Lung (tissue), 12 donors: Measurements from ENCODE around the gene PTPRG. TPM values are rescaled to one million over a fixed set of nuclear protein-coding genes. Genes with fewer than 3 reads are reported as not detected.

ENCODE experiments used
- ATAC-seq: fragments of 200-7000 bp; cut with Tn5 transposase; one replicate; pipeline ENCODE4 v1.9.1; 2020; ENCODE audit warnings: moderate number of reproducible peaks; ENCODE audit not compliant: insufficient read depth, low FRiP score
- DNase-seq, 3 donors: peaks; one replicate each; pipeline ENCODE4 v3.0.0-alpha.2; 2013 to 2017
- H3K27ac ChIP-seq, 2 donors: one replicate each; pipeline ENCODE4 v1.5.1; 2013; ENCODE audit warnings: mild to moderate bottlenecking in 2 of 2, moderate library complexity in 2 of 2, control low read depth in 1 of 2, inconsistent platforms in 1 of 2, low read depth in 1 of 2, low read length in 1 of 2
- H3K27me3 ChIP-seq, 3 donors: one replicate each; pipeline ENCODE4 v1.5.1; 2013; ENCODE audit warnings: low read length in 2 of 3; ENCODE audit not compliant: control insufficient read depth in 3 of 3, insufficient read depth in 3 of 3
- H3K36me3 ChIP-seq, 4 donors: one replicate each; pipeline ENCODE4 v1.5.1; 2013; ENCODE audit warnings: low read length in 4 of 4, mild to moderate bottlenecking in 1 of 4, moderate library complexity in 1 of 4; ENCODE audit not compliant: control insufficient read depth in 4 of 4, insufficient read depth in 4 of 4
- H3K4me1 ChIP-seq, 5 donors: one replicate each; pipeline ENCODE4 v1.5.1; 2013; ENCODE audit warnings: low read length in 5 of 5, mild to moderate bottlenecking in 2 of 5, moderate library complexity in 1 of 5; ENCODE audit not compliant: control insufficient read depth in 5 of 5, insufficient read depth in 5 of 5
- H3K4me3 ChIP-seq: one replicate; pipeline ENCODE4 v1.5.1; 2013; ENCODE audit warnings: mild to moderate bottlenecking, control low read depth, moderate library complexity
- H3K9ac ChIP-seq, 2 donors: one replicate each; pipeline ENCODE4 v1.5.1; 2013; ENCODE audit warnings: low read length in 2 of 2, control low read depth in 1 of 2; ENCODE audit not compliant: insufficient read depth in 1 of 2
- H3K9me3 ChIP-seq, 4 donors: one replicate each; pipeline ENCODE4 v1.5.1; 2013; ENCODE audit warnings: low read length in 3 of 4, mild to moderate bottlenecking in 1 of 4, moderate library complexity in 1 of 4; ENCODE audit not compliant: control insufficient read depth in 4 of 4, insufficient read depth in 3 of 4
- CTCF ChIP-seq: IDR thresholded peaks from 2 replicates; pipeline ENCODE4 v1.5.1; 2012; ENCODE audit warnings: mild to moderate bottlenecking; ENCODE audit errors: control extremely low read depth, extremely low read depth
- WGBS, 2 donors: extraction: QIAGEN DNeasy Blood & Tissue Kit; methylation state at CpG; one replicate each; pipeline ENCODE4 v1.1.7; 2013; 5-methylcytosine and 5-hydroxymethylcytosine counted together
- polyA plus RNA-seq, 2 donors: library from polyadenylated mRNA; stranded (reverse); fragments of 200-250 nt; gene quantifications; one replicate each; pipeline ENCODE4 v1.2.1, GENCODE V29; 2013
- total RNA-seq, 2 donors: library from RNA; depleted of rRNA in 1 of 2; stranded (reverse); fragments of >200 nt in 1 of 2; gene quantifications; one replicate each; pipeline ENCODE4 v1.2.1, GENCODE V29; 2014 to 2021
- donor health status: control.
- donor health status: control.
- donor health status: Bipolar disorder and iron deficiency.
- donor health status: healthy.
- donor health status: DM: yes; HTN: yes; CAD: no.

The PTPRG gene
- total and polyA plus RNA-seq, 4 donors = 8.5 to 131 (median 75.9) TPM

- Histone ChIP-seq H3K27me3 (no peaks in the 10 kb centered on the region), H3K36me3 (peaks cover 0 to 2% (median 0%) of the 10 kb centered on the region in 4 donors), H3K4me1 (peaks cover 0 to 23% (median 0%) of the 10 kb centered on the region in 5 donors), H3K9ac (no peak overlapping the region), H3K4me3 (no peak overlapping the region), H3K27ac (peak overlapping the region in 1 of 2 donors; percentile 33), H3K9me3 (no peaks in the 10 kb centered on the region)
- ATAC-seq (no peak), DNase-seq (no peak)
- 92% methylated on average over 5 of the region's 5 CpGs for WGBS, 2 donors
- TF ChIP-seq CTCF = no peak
Measured at GRCh38 chr3:62094461-62094860, 533.1 kb downstream of the PTPRG start.

- H3K9ac ChIP-seq = no peak overlapping the region
- 93 to 94% methylated on average over 7 of the region's 7 CpGs for WGBS, 2 donors
- DNase-seq (no peak), ATAC-seq (no peak)
- H3K4me1 ChIP-seq = peaks cover 0 to 22% (median 2%) of the 10 kb centered on the region in 5 donors
- H3K27ac ChIP-seq = no peak overlapping the region
- H3K4me3 ChIP-seq = no peak overlapping the region
- H3K9me3 ChIP-seq = no peaks in the 10 kb centered on the region
- H3K27me3 ChIP-seq = no peaks in the 10 kb centered on the region
- no peak for TF ChIP-seq CTCF
- peaks cover 0 to 2% (median 0%) of the 10 kb centered on the region in 4 donors for H3K36me3 ChIP-seq
Measured at GRCh38 chr3:62095080-62095479, 533.7 kb downstream of the PTPRG start.

- Histone ChIP-seq H3K9ac (no peak overlapping the region), H3K4me1 (peaks cover 0 to 19% (median 4%) of the 10 kb centered on the region in 5 donors), H3K27ac (peak overlapping the region in 1 of 2 donors; percentile 92), H3K4me3 (no peak overlapping the region), H3K27me3 (no peaks in the 10 kb centered on the region), H3K36me3 (peaks cover 0 to 2% (median 0%) of the 10 kb centered on the region in 4 donors), H3K9me3 (no peaks in the 10 kb centered on the region)
- WGBS, 2 donors = 82 to 94% methylated on average over 2 of the region's 2 CpGs
- ATAC-seq (no peak), DNase-seq (no peak)
- TF ChIP-seq CTCF = no peak
Measured at GRCh38 chr3:62095756-62096155, 534.4 kb downstream of the PTPRG start.

- H3K4me1 ChIP-seq = peaks cover 0 to 20% (median 12%) of the 10 kb centered on the region in 5 donors
- no peak for ATAC-seq
- H3K27me3 ChIP-seq = no peaks in the 10 kb centered on the region
- DNase-seq = no peak
- TF ChIP-seq CTCF = no peak
- 86 to 95% methylated on average over 1 of the region's 1 CpG for WGBS, 2 donors
- no peak overlapping the region for H3K4me3 ChIP-seq
- peak overlapping the region in 1 of 2 donors; percentile 92 for H3K27ac ChIP-seq
- no peak overlapping the region for H3K9ac ChIP-seq
- peaks cover 0 to 2% (median 0%) of the 10 kb centered on the region in 4 donors for H3K36me3 ChIP-seq
- no peaks in the 10 kb centered on the region for H3K9me3 ChIP-seq
Measured at GRCh38 chr3:62096521-62096920, 535.1 kb downstream of the PTPRG start.
